ENCODE data around the gene ECE2.

GRCh38 chr3:184336547-184337398 lies 61.0 kb downstream of the ECE2 start:
- TF ChIP-seq EZH2 (IDR thresholded peaks at IDR 0.05; ENCODE audit: borderline replicate concordance) (no peak), EZH2phosphoT487 (IDR thresholded peaks at IDR 0.05; ENCODE audit: low read depth, severe bottlenecking, unreplicated experiment) (no peak)

Measured in hepatocyte (in vitro differentiated cells).